Erythroblast (primary cell): Measurements from ENCODE around the gene PHF21A.
A peak's percentile ranks its signal among the peaks of the same experiment; 100 is the strongest.

Experiments
- DNase-seq, 2 experiments: peaks; one replicate each; lab custom pipeline; 2025; lab: John Stamatoyannopoulos, UW
- GATA1 ChIP-seq: IDR thresholded peaks from 2 replicates; pipeline ENCODE4 v1.6.1; 2011; ENCODE audit warnings: low read depth, mild to moderate bottlenecking, control low read depth, low read length, moderate library complexity
- POLR2A ChIP-seq: IDR thresholded peaks from 2 replicates; pipeline ENCODE4 v1.6.1; 2011; ENCODE audit warnings: mild to moderate bottlenecking, low read length

The PHF21A gene

GRCh38 chr11:45985212-45985611 is 136.0 kb downstream of the PHF21A start:
- DNase-seq = no peak
- no peak for TF ChIP-seq GATA1
- no peak for TF ChIP-seq POLR2A

- TF ChIP-seq POLR2A = no peak
- no peak for TF ChIP-seq GATA1
- DNase-seq = no peak
These were observed 137.1 kb downstream of the PHF21A start for GRCh38 chr11:45984192-45984591.

GRCh38 chr11:45983471-45983845 is 137.8 kb downstream of the PHF21A start:
- TF ChIP-seq GATA1 = no peak
- no peak for TF ChIP-seq POLR2A

GRCh38 chr11:45982656-45983470 is 138.4 kb downstream of the PHF21A start:
- TF ChIP-seq GATA1 (no peak), POLR2A (no peak)
- peak; percentile 49 to 54 for DNase-seq

More at GRCh38 chr11:45983471-45983845, 137.8 kb downstream of the PHF21A start:
- DNase-seq = no peak

GRCh38 chr11:45981826-45982225 is 139.4 kb downstream of the PHF21A start:
- peak; percentile 4 to 42 for DNase-seq

- DNase-seq = no peak
- TF ChIP-seq POLR2A (no peak), GATA1 (no peak)
These were observed 146.4 kb downstream of the PHF21A start for GRCh38 chr11:45974806-45975205.

- DNase-seq = no peak
- TF ChIP-seq POLR2A = no peak
- TF ChIP-seq GATA1 = no peak
These were observed 147.7 kb downstream of the PHF21A start for GRCh38 chr11:45973601-45974000.

GRCh38 chr11:45968901-45969300 is 152.4 kb downstream of the PHF21A start:
- no peak for TF ChIP-seq POLR2A
- no peak for TF ChIP-seq GATA1
- no peak for DNase-seq

- DNase-seq = no peak
- TF ChIP-seq POLR2A = no peak
These were observed 153.7 kb downstream of the PHF21A start for GRCh38 chr11:45967506-45967905.

GRCh38 chr11:45964911-45965389 is 156.3 kb downstream of the PHF21A start:
- DNase-seq = peak; percentile 84 to 91
- TF ChIP-seq GATA1 (no peak), POLR2A (no peak)

GRCh38 chr11:45961751-45962240 is 159.5 kb downstream of the PHF21A start:
- TF ChIP-seq GATA1 (no peak), POLR2A (no peak)
- peak in 1 of 2 experiments; percentile 3 for DNase-seq

- DNase-seq = no peak
- TF ChIP-seq POLR2A = no peak
- TF ChIP-seq GATA1 = no peak
These were observed 160.7 kb downstream of the PHF21A start for GRCh38 chr11:45960387-45961095.

GRCh38 chr11:45959851-45960250 is 161.4 kb downstream of the PHF21A start:
- DNase-seq = no peak
- TF ChIP-seq GATA1 (no peak), POLR2A (no peak)

- TF ChIP-seq POLR2A (no peak), GATA1 (no peak)
- DNase-seq = no peak
These were observed 171.3 kb downstream of the PHF21A start for GRCh38 chr11:45949992-45950407.
